HG02870 (cell line): Measurements from ENCODE around the gene LRRC4.
A peak's percentile ranks its signal among the peaks of the same experiment; 100 is the strongest.

Experiments used
- ATAC-seq: cut with Tn5 transposase; IDR thresholded peaks from one replicate; pipeline ENCODE4 v1.9.1; 2021; ENCODE audit warnings: mild to moderate bottlenecking, moderate library complexity; ENCODE audit not compliant: unreplicated experiment

The LRRC4 gene

GRCh38 chr7:128030654-128031611 lies at the start of gene LRRC4:
Gene LRRC4, minus strand, starts transcription at chr7:128031437. Its CDS starts 797 bp downstream, at chr7:128030640.
- ATAC-seq = peak; percentile 32

GRCh38 chr7:128080169-128080568 lies 48.9 kb upstream of the LRRC4 start:
- ATAC-seq = no peak

GRCh38 chr7:128078309-128078708 lies 47.1 kb upstream of the LRRC4 start:
- ATAC-seq = no peak

GRCh38 chr7:128076796-128077271 lies 45.6 kb upstream of the LRRC4 start:
- ATAC-seq = no peak

GRCh38 chr7:128076196-128076795 lies 45.1 kb upstream of the LRRC4 start:
- no peak for ATAC-seq

GRCh38 chr7:128075242-128076095 lies 44.2 kb upstream of the LRRC4 start:
- no peak for ATAC-seq

- no peak for ATAC-seq
These were observed 43.5 kb upstream of the LRRC4 start for GRCh38 chr7:128074736-128075135.

GRCh38 chr7:128074336-128074735 lies 43.1 kb upstream of the LRRC4 start:
- ATAC-seq = no peak

GRCh38 chr7:128073671-128074310 lies 42.6 kb upstream of the LRRC4 start:
- no peak for ATAC-seq

GRCh38 chr7:128071801-128072200 lies 40.6 kb upstream of the LRRC4 start:
- ATAC-seq = no peak

GRCh38 chr7:128071376-128071775 lies 40.1 kb upstream of the LRRC4 start:
- no peak for ATAC-seq

- ATAC-seq = no peak
These were observed 38.4 kb upstream of the LRRC4 start for GRCh38 chr7:128069373-128070364.

GRCh38 chr7:128068785-128069184 lies 37.5 kb upstream of the LRRC4 start:
- ATAC-seq = no peak

- ATAC-seq = no peak
These were observed 36.7 kb upstream of the LRRC4 start for GRCh38 chr7:128067983-128068382.

- no peak for ATAC-seq
These were observed 35.6 kb upstream of the LRRC4 start for GRCh38 chr7:128066858-128067257.

GRCh38 chr7:128066395-128066794 lies 35.2 kb upstream of the LRRC4 start:
- ATAC-seq = no peak

- ATAC-seq = no peak
These were observed 34.6 kb upstream of the LRRC4 start for GRCh38 chr7:128065872-128066271.

GRCh38 chr7:128063088-128063487 lies 31.9 kb upstream of the LRRC4 start:
- ATAC-seq = no peak

GRCh38 chr7:128060018-128060417 lies 28.8 kb upstream of the LRRC4 start:
- no peak for ATAC-seq
